ENCODE measurements around the gene VWA8.

Gene VWA8

DNA sequence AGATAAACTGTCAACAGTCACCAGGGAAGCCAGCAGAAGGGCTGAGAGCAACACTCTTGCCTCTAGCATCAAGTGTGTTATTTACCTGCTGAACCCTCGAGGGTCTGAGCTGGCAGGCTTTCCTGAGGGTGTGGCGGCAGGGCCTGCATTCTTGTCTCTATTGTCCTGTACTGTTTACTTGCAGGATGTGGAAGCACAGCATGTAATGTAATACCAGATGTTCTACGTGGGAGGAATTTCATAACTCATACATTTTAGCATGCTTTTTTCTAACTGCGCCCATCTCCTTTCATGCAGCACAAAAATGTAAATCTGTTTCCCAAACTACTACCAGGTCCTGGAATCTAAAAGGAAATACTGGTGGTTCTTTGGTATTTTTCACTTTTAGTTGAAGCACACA lies 350.5 kb downstream of the VWA8 start:
- H3K4me3 ChIP-seq (ENCODE audit: control insufficient read depth, low read depth, low read length): no peak overlapping the region
- peak; percentile 95 for DNase-seq (ENCODE audit: low read depth)
- TF ChIP-seq, protein P1, sequence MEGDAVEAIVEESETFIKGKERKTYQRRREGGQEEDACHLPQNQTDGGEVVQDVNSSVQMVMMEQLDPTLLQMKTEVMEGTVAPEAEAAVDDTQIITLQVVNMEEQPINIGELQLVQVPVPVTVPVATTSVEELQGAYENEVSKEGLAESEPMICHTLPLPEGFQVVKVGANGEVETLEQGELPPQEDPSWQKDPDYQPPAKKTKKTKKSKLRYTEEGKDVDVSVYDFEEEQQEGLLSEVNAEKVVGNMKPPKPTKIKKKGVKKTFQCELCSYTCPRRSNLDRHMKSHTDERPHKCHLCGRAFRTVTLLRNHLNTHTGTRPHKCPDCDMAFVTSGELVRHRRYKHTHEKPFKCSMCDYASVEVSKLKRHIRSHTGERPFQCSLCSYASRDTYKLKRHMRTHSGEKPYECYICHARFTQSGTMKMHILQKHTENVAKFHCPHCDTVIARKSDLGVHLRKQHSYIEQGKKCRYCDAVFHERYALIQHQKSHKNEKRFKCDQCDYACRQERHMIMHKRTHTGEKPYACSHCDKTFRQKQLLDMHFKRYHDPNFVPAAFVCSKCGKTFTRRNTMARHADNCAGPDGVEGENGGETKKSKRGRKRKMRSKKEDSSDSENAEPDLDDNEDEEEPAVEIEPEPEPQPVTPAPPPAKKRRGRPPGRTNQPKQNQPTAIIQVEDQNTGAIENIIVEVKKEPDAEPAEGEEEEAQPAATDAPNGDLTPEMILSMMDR (IDR thresholded peaks at IDR 0.05; ENCODE audit: control insufficient read depth, insufficient read depth, low read depth, low read length, missing control alignments): no peak

DNA sequence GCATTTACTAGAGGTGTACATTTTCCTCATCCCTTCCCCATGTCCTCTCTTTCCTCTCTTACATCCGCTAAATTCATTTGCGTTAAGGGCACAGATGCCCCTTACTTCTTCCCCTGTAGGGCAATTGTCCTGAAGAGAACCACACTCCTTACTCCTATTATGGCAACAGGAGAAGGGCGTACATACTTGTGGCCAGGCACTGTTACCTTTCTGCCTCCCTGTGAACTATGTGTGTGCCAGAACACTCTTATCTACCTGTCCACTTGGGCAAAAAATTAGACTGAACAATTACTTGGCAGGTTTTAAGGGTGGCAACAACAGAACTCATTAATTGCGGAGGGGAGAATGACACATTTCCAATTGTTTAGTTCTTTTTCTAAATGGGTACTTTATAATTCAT lies 351.1 kb downstream of the VWA8 start:
- DNase-seq (ENCODE audit: low read depth): no peak
- H3K4me3 ChIP-seq (ENCODE audit: control insufficient read depth, low read depth, low read length): no peak overlapping the region
- TF ChIP-seq, protein P1 (IDR thresholded peaks at IDR 0.05; ENCODE audit: control insufficient read depth, insufficient read depth, low read depth, low read length, missing control alignments): no peak

DNA sequence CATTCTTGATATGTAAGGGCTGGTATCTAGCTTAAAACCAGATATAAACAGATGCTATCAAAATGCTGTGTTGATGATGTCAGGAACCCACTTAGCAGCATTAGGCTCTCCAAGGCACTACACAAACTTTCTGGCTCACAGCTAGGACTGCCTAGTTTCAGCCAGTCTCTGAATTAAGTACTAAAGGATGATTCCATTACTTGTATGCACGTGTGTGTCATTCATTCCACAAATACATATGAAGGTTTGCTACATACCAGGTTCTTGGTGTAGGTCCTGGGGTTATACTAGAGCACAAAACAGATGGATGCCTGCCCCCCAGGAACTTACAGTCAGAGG lies 352.1 kb downstream of the VWA8 start:
- no peak overlapping the region for H3K4me3 ChIP-seq (ENCODE audit: control insufficient read depth, low read depth, low read length)
- no peak for DNase-seq (ENCODE audit: low read depth)
- TF ChIP-seq, protein P1 (IDR thresholded peaks at IDR 0.05; ENCODE audit: control insufficient read depth, insufficient read depth, low read depth, low read length, missing control alignments): no peak

DNA sequence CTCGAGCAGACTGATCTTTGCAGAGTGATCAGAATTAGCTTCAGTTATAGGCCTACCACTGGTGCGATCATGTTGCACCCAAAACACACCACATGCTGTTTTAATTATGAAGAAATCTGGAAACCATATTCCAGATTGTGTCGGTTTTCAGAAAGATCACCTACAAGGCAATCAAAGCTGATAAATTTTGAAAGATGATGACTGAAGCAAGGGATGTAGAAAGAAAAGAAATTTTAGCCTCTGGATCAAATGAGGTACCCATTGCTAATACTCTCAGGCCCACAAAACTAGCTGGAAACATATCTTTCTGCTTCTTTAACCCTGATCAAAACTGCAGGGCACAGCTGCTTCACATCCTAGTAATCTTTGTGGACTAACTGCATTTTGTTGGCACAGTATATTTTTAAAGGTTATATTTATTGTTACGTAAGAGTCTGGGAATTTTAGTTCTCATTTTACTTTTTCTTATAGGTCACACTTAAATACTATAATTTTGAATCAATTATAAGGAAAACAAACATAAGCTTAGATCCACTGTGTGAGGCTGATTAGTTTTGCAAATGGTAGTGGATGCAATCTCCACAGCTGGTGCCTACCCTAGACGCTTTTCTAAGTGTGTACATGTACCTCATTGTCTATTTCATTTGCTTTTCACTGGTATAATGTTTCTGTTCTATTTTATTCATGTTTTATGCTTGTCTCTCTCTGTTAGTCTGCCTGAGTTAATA lies 352.6 kb downstream of the VWA8 start:
- no peak for DNase-seq (ENCODE audit: low read depth)
- H3K4me3 ChIP-seq (ENCODE audit: control insufficient read depth, low read depth, low read length): no peak overlapping the region
- TF ChIP-seq, protein P1 (IDR thresholded peaks at IDR 0.05; ENCODE audit: control insufficient read depth, insufficient read depth, low read depth, low read length, missing control alignments): no peak

DNA sequence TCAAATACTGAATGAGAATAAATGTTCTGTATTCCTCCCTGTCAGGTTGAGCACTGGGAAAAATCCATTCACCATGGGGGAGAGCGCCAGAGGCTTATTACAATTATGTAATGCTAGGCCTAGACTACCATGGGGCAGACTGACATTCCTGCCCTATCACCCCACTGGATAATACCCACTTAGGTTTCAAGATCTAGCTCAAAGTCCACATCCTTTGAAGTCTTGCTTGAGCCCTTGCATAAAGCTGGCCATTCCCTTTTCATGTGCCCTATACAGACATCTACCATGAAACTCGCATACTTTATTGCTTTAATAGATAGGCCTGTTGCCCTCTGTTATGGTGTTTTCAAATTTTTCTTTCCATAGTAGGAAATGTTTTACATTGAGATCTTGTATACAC lies 354.3 kb downstream of the VWA8 start:
- TF ChIP-seq, protein P1 (IDR thresholded peaks at IDR 0.05; ENCODE audit: control insufficient read depth, insufficient read depth, low read depth, low read length, missing control alignments): no peak
- no peak overlapping the region for H3K4me3 ChIP-seq (ENCODE audit: control insufficient read depth, low read depth, low read length)
- no peak for DNase-seq (ENCODE audit: low read depth)

DNA sequence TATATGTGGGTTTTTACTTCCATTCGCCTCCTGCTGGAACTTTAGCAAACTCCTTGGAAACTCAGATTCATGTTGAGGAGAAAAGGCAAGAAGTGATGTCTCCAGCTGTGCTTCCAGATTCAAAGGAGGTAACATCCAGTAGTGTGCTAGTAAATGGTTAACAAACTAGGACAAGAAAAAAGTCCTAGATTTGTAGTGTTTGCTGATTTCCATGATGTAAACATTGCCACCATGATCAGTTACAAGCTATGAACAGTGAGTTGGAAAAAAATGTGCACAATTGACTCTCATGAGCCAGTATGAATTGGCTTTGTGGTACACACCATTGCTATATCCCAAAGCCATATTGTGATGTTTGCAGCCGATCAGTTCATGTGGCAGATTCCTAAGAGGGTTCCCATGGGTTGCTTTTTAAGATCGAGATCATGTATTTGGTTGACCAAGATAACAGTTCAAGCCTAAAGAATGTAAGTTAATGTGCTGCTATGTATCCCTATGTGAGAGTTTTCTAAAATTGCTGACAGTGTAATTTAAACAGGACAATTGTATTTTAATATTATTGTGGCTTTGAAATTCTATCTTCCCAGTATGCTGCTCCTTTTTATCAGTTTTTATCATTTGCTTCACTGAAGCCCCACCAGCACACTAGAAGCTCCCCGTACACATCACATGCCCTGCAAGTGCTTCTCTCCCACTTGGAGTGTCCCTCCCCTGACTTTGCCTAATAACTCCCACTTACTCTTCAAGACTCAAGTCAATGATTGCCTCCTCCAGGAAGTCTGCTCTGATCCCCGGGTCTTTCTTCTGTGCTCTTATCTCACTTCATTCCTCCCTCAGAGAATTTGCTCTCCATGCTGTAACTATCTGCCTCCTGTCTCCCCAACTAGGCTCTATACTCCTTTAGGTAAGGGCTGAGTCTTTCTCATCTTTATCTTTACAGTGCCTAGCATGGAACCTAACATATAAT lies 355.3 kb downstream of the VWA8 start:
- H3K4me3 ChIP-seq (ENCODE audit: control insufficient read depth, low read depth, low read length): no peak overlapping the region
- no peak for DNase-seq (ENCODE audit: low read depth)
- TF ChIP-seq, protein P1 (IDR thresholded peaks at IDR 0.05; ENCODE audit: control insufficient read depth, insufficient read depth, low read depth, low read length, missing control alignments): peak; percentile 2
